GM21786 (cell line): ENCODE data around the gene ABCA6.

Experiments
- ATAC-seq: cut with Tn5 transposase; IDR thresholded peaks from one replicate; pipeline ENCODE4 v1.9.1; 2021; ENCODE audit not compliant: unreplicated experiment

Gene ABCA6

DNA sequence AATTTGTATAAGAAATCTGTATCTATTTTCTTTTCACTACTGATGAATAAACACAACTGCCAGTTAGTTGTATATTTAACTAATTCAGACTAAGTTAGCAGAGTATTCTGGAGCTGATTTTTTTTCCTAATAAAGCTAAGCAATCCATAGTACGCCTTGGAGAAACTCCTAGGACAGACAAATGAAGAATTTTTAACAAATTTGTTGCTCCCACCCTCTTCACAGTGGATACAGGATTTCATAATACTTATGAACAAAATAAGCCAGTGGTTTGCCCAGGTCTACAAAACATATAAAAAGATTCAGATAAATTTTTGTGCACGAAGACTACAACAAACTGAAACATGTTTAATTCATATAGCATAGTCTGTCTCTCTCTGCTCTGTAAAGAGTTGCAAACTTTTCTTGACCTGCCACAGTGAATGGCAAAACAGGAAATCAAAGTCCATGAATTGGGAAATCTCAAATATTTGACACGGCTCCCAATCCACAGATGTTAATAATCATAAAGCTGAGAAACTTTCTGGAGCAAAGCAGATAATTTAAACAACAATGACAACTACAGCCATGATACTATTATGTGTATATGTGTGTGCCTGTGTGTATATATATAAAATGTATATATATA is 594 bp upstream of the ABCA6 start:
- no peak for ATAC-seq

DNA sequence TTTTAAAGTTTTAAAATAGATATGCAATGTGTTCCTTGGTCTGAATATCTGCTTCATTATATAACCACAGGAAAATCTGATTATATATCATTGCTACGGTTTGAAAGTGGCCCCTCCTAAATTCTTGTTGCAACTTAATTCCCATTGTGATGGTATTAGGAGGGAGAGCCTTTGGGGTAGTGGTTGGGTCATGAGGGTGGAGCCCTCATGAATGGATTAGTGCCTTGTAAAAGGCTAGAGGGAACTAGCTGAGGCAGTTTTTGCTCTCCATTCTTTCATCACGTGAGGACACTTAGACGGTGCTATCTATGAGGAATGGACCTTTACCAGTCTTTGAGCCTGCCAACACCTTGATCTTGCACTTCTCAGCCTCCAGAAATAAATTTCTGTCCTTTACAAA is 7.6 kb downstream of the ABCA6 start:
- ATAC-seq = no peak

DNA sequence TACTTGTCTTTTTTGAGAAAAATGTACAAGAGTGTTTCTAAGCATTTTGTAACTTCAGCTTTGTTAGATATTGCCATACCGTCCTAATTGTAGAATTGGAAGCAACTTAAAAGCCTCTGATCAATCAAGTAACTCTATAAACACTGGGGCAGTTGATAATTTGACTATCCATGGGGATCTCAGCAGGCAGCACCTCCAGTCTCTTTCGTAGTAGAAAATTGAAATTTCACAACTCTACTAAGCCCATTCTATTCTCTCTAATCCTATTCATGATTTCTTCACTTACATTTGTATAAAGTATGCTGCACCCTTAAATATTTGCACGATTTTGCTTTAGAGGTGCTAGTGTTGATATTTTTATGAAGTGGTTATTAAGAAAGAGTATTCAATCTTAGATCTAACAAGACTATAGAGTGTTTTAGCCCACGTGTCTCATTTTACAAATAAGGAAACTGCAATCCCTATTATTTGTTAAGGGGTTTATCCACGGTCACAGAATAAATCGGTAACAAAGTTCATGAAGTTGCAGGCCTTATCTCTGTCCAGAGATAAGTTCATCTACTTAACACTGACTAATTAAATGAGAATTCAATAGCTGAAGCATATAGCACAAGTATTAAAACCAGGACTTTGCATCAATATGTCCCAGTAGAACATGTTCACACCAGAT is 10.9 kb downstream of the ABCA6 start:
- ATAC-seq = no peak

DNA sequence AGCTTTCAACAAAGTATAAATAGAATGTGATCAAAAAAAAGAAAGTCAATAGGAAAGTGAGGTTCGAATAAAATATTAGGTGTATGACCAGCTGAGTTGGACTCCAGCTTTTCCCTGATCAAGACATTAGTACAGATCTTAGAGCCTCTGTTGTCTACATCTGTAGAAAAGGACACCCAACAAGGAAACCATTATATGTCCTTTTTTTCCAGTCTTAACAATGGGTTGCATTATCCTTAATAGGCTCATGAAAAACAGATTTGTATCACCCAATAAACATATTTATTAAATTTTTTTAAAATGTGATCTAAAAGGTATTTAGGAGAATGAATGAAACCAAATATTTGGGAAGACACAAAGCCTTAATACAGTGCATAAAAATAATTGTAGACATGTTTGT is 18.1 kb downstream of the ABCA6 start:
- ATAC-seq = no peak

DNA sequence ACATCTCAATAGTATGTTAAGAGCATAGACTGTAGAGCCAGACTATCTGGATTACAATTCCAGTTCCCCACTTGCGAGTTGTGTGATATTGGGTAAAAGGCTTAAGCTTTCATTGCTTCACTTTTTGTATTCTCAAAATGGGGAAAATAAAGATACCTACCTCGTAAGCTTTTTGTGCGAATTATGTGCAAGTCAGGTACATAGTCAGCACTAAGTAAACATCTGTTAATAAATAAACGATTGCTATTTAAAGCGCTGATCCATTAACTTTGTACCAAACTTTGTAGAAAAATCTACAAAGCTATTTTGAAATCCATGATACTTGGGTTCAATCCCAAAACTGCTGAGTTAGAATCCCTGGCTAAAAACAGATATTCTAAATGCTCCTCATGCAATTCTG is 19.6 kb downstream of the ABCA6 start:
- no peak for ATAC-seq

DNA sequence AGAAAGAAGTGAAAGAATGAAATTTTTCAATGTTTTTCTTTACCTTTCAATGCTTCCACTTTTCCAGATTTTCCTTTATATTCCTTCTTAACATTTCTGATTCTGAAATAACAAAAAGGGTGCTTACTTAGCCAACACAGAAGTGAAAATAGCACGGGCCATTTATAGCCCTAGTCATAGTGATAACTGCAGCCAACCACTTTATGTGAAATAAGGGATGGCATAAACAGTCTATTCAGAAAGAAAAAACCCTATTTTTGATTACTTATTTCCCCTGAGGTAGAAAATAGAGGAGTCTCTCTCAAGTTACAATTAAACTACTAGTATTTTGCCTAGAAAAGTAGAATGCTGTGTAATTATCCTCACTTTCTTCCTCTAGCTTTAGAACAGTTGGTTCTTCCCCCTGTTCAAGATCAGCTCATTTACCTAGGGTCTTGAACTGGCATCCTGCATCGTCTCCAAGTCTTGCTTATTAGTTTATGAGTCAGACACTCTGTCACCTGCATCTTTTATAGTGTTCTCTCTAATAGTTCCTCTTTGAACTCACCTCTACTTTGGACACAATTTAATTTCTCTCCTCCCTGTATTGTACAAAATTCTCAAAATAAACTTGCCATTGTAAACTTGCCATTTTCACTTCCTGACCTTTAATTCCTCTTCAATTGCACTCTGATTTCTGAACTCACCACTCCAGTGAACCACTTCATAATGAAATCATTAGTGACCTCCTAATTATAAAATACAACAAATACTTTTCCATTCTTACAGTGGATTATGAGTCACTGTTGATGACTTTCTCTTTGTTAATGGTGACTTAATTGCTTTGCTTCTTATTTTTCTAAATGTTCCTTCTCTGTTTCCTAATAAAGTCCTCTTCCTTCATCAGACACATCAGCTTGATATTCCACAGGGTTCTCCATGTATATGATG is 23.6 kb downstream of the ABCA6 start:
- ATAC-seq = peak; percentile 47

DNA sequence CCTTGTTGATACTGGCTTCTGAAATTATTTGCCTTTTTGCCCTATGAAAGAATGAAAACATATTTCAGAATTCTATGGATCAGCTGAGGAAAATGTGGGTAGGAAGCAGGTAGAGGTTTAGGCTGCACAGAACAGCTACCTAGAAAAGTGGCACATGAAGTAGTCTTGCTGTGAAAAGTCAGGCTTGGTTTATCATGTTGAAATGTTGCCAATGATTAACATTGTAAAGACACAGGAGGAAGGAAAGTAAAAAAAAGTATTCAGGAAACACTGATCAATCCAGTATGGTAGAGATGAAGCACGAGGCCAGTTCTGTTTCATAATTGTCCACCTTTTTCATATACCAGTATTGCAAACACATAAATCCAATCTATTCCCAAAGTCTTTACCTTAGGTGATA is 29.9 kb downstream of the ABCA6 start:
- no peak for ATAC-seq

DNA sequence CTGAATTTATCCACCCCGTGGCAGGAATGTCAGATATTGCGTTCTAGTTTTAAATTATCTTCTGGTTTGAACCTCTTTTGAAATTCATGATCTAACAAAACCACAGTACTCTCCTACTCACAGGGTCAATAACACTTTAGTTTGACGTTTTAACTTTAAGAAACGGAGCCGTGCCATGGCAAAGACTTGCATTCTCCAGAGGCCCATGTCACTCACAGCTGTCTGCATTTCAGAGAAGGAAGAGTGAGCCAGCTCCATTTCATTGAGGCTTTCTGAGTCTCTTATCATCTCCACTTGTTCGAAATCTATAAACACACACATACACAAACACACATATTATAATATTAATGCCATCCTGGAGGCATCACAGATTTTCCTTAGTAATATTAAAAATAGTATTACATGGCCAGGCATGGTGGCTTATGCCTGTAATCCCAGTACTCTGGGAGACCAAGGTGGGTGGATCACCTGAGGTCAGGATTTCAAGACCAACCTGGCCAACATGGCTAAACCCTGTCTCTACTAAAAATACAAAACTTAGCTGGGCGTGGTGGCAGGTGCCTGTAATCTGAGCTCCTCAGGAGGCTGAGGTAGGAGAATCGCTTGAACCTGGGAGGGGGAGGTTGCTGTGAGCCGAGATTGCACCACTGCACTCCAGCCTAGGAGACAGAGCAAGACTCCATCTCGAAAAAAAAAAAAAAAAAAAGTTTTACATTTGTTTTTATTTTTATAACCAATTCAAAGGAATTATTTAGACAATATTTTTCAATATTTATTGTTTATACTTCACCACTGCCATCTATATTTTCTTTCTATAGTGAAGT is 35.6 kb downstream of the ABCA6 start:
- ATAC-seq = no peak

DNA sequence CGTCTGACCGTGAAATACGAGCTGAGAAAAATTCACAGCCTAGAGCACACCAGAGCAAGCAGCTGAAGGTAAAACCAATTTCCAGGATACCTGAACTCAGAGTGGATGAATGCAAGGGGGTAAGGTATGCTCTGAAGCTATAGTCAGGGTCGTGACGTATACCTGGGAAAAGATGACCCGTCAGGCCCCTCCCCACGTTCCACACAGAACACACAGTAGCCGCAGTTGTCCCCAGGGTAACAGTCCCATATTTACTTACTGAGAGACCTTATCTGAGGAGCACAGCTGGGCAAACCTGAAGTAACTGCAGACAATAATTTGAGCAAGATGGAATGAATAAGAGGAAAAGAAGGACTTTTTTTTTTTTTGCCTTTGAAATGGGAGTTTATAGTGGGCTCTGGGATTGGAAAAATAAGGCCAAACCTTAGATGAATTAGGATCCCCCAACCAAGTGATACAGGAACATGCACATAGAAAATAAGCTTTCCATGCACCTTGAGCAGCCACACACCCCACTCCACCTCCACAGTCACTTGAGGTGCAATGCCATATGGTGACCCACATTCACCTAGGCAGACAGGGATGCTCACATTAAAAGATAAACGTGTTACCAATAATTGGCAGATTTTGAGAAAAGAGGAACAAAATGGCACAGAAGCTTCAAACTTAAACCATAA is 38.0 kb downstream of the ABCA6 start:
- ATAC-seq = no peak

DNA sequence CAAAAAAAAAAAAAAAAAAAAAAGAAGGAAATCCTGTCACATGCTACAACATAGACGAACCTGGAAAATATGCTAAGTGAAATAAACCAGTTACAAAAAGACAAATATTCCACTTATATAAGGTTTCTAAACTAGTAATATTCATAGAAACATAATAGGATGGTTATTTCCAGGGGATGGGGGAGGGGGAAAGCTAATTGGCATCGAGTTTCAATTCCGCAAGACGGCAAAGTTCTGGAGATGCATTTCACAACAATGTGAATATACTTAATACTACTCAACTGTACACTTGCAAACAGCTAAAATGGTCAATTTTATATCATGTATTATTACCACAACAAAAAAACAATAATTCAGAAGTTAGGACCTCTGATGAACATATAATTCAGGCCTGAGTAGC is 43.1 kb downstream of the ABCA6 start:
- ATAC-seq = no peak

DNA sequence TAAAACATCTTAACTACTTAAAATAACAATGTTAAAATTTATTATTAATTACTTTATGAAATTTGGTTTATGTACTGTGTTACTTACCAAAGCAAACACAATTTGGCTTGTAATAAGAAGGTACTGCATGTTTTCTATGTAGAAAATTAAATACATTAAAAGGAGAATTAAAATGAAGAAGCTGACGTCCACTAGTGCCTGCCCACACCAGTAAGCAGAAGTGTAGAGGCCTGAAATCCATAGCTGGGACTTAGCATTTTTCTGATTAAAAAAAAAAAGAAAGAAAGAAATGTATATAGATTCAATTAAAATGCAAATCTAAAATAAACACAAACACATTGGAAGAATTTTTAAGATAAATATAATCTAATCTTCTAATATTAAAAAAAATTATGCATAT is 45.2 kb downstream of the ABCA6 start:
- ATAC-seq = no peak

DNA sequence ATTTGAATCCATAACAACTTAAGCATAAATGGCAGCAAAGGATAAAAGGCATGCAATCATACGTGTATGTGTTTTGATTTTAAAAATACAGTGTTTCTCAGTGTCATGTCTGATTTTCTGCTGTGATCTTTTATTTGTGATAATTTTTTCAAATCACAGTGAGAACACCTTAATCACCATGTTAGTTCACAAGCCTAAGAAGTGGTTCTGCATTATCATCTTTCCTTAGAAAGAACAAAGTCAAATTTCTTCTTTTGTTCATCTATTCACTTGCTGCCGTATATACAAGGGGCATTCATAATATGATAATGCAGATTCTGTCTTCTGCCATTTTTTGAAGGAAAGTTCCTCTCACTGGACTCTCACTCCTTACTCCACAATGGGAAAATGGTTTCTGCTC is 47.7 kb downstream of the ABCA6 start:
- ATAC-seq = no peak

DNA sequence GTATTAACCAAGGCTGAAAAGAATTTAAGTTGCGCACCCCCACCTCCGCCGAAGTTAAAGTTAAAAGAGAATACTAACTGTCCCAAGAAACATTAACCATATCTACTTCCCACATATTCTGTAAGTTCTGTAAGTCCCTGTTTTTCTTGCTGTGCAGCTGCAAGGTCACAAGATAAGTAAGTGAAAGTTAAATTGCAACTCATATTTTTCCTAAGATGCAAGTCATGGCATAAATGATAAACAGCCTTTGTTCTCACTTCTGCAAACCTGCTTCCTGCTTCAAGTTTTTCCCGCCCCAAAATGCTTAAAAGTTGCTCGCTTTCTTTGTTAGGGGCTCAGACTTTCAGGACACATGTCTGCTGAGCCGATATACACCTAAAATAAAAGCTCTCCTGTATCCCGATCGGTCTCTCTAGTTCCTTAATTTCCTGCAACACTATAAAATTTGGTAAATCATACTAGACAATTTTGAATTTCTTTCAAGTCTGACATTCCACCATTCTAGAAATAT is 48.4 kb downstream of the ABCA6 start:
- no peak for ATAC-seq

DNA sequence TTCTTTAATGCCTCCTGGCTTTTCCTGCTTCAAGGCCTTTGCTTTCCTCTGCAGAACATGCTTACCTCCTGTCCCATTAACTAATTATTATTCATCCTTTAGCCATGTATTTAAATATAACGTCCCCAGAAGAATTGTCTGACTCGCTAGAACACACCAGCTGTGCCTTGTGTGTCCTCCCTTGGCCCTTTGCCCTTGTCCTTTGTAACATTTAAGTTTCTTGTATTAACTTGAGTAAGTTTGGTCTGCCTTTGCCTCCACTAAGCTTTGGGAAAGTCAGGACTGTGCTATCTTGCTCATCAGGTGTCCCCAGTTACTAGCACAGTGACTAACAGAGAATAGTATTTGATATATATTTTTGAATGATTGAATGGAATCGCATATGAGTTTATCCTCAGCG is 51.3 kb downstream of the ABCA6 start:
- ATAC-seq = no peak

DNA sequence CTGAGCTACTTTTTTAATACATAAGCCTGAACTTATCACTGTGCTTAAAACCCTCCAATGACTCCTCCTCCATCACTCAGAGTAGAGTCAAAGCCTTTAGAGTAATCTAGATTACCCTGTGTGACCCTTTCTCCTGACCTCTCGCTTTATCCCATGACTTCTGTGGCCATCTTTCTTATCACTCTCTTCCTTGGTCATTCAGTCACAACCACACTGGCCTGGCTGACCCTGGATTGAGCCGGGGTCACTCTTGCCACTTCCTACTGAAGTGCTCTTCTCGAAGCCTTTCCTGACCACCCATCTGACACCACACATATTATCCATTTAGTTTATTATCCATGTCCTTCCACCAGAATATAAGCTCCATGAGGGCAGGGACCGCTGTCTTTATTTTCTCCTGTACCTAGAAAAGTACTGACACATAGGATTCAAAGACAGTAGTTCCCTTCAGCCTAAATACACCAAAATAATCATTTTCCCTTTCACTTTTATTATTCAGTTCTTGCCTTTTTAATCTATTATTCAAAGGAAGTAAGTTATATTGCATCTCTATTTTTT is 53.0 kb downstream of the ABCA6 start:
- no peak for ATAC-seq

DNA sequence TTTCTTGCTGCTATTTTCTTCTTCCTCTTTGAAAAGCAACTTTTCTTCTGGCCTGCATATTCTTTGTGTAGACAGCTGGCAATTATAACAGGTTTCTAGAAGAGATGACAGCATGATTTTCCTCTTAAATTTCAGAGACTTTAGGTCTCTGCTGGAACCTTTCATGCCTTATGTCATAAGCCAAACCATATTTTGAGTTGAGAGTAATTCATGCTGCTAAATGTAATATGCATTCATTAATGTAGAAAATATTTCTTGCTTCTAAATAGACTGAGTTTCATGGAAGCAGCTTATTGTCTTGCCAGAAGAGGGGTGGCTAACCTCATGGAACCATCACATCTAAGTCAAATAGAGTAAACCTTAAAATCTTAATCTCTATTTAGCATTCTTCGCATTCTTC is 55.1 kb downstream of the ABCA6 start:
- no peak for ATAC-seq

DNA sequence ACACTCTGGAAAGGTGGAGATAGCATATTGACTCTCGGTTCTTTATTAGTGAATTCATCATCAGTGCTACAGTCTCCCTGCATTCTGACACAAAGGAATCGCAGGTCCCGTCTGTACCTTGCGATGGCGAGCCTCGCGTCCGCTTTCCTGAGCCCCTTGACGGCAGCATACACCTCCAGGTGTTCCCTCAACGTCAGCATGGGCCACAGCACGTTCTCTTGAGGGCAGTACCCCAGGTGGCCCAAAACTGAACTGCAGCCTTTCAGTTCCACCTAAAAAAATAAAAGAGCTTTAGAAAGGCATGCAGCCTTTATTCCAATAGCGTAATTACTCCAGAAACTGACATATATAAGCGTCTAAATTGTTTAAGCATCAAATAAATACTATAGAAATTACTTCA is 56.8 kb downstream of the ABCA6 start:
- ATAC-seq = no peak

DNA sequence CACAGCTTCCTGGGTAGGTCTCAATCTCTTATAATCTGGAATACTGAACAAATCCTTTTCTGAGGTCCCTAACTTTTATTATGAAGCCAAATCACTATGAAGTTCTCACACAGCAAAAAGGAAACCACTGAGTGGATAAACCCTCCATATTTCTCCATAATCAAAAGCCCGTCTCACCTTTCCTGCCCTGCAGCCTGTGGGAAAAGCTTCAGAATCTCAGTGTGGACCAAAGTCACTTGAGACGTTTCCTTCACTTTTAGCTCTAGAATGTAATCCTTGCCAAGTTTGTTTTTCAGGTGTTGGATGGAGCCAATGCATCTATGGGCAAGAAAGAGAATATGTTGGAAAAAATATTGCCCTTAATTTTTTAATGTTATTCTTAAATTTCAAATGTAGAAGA is 59.0 kb downstream of the ABCA6 start:
- ATAC-seq = no peak

DNA sequence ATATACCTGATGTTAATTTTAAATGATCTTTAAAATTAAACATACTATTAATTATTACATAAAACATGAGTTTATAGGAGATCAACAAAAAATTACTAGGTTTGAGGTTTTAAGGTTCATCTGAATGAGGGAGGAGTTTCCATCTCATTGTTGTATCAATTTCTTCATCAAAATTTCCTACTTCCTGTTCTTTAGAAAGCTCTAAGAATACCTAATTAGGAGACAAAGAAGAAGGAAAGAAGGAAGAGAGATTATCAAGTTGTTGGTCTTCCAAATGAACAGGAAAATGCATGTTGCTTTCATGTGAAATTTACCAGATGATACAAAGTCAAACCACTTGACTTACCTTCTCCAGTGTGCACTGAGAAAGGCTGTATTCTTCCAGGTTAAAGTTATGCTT is 62.8 kb downstream of the ABCA6 start:
- no peak for ATAC-seq

DNA sequence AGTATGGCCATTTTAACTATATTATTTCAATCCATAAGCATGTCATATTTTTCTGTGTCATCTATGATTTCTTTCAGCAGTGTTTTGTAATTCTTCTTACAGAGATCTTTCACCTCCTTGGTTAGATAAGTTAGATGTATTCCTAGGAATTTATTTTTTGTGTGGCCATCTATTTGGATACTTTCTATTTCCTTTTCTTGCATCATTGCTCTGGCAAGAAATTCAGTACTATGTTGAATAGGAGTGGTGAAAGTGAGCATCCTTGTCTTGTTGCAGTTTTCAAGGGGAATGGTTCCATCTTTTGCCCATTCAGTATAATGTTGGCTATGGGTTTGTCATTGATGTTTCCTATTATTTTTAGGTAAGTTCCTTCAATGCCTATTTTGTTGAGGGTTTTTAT is 65.9 kb downstream of the ABCA6 start:
- ATAC-seq = no peak
